GM03348 (cell line): ENCODE data around the gene IDH1.
"Not testable (repeated sequence)": the region's sequence is repeated elsewhere in the genome, so short reads cannot be mapped to it uniquely, and the experiment has no call there.

Source experiments
- DNase-seq: peaks from one replicate; pipeline ENCODE4 v3.0.0; 2012; ENCODE audit warnings: low spot score

IDH1 gene

GRCh38 chr2:208256192-208256782 is 1.4 kb upstream of the IDH1 start:
- DNase-seq, result no peak

GRCh38 chr2:208255557-208256106 is 761 bp upstream of the IDH1 start:
- DNase-seq, result no peak

GRCh38 chr2:208254118-208254870 is 577 bp downstream of the IDH1 start:
- peak; percentile 89 for DNase-seq

GRCh38 chr2:208253600-208254117 is 1.2 kb downstream of the IDH1 start:
- DNase-seq, result no peak

- DNase-seq, result no peak
Measured at GRCh38 chr2:208252716-208253492, 2.0 kb downstream of the IDH1 start.

- DNase-seq, result no peak
Measured at GRCh38 chr2:208251098-208251497, 3.8 kb downstream of the IDH1 start.

- DNase-seq, result peak; percentile 33
Measured at GRCh38 chr2:208250388-208250787, 4.5 kb downstream of the IDH1 start.

- no peak for DNase-seq
Measured at GRCh38 chr2:208249296-208249695, 5.6 kb downstream of the IDH1 start.

- no peak for DNase-seq
Measured at GRCh38 chr2:208248601-208249000, 6.3 kb downstream of the IDH1 start.

GRCh38 chr2:208245746-208246145 is 9.1 kb downstream of the IDH1 start:
- no peak for DNase-seq

- DNase-seq, result no peak
Measured at GRCh38 chr2:208244422-208244821, 10.4 kb downstream of the IDH1 start.

GRCh38 chr2:208240619-208241209 is 14.2 kb downstream of the IDH1 start:
- DNase-seq, result no peak

- no peak for DNase-seq
Measured at GRCh38 chr2:208239770-208240493, 14.9 kb downstream of the IDH1 start.

GRCh38 chr2:208235860-208236259 is 19.0 kb downstream of the IDH1 start:
- DNase-seq, result no peak

- DNase-seq, result no peak
Measured at GRCh38 chr2:208234786-208235185, 20.1 kb downstream of the IDH1 start.

- no peak for DNase-seq
Measured at GRCh38 chr2:208228476-208228875, 26.4 kb downstream of the IDH1 start.

GRCh38 chr2:208227581-208228232 is 27.2 kb downstream of the IDH1 start:
- DNase-seq, result no peak

- DNase-seq, result peak; percentile 23
Measured at GRCh38 chr2:208224802-208225201, 30.1 kb downstream of the IDH1 start.

GRCh38 chr2:208222351-208222750 is 32.5 kb downstream of the IDH1 start:
- DNase-seq, result peak; percentile 50

- DNase-seq, result not testable (repeated sequence)
Measured at GRCh38 chr2:208221873-208222272, 33.0 kb downstream of the IDH1 start.
